Neuronal stem cell (in vitro differentiated cells): ENCODE results near the gene ECHS1.
A peak's percentile ranks its signal among the peaks of the same experiment; 100 is the strongest.

Source experiments
- DNase-seq: peaks from one replicate; pipeline ENCODE4 v3.0.0-alpha.2; 2013; ENCODE audit warnings: low spot score
- H2AFZ ChIP-seq: one replicate; pipeline ENCODE4 v1.6.1; 2013; ENCODE audit warnings: mild to moderate bottlenecking, low read length, inconsistent platforms
- H2AK5ac ChIP-seq: 2 replicates; pipeline ENCODE4 v1.6.1; 2013; ENCODE audit warnings: low read depth, mild to moderate bottlenecking, inconsistent platforms, low read length, moderate library complexity, mixed read lengths
- H2BK120ac ChIP-seq: 2 replicates; pipeline ENCODE4 v1.6.1; 2013; ENCODE audit warnings: low read depth, mild to moderate bottlenecking, inconsistent platforms, low read length, moderate library complexity, mixed read lengths
- H2BK12ac ChIP-seq: one replicate; pipeline ENCODE4 v1.6.1; 2013; ENCODE audit warnings: low read length, inconsistent platforms
- H2BK15ac ChIP-seq: 2 replicates; pipeline ENCODE4 v1.6.1; 2013; ENCODE audit warnings: mild to moderate bottlenecking, low read length, inconsistent platforms, mixed read lengths
- H2BK5ac ChIP-seq: one replicate; pipeline ENCODE4 v1.6.1; 2013; ENCODE audit warnings: inconsistent platforms, mild to moderate bottlenecking, low read length, moderate library complexity
- H3K14ac ChIP-seq: one replicate; pipeline ENCODE4 v1.6.1; 2013; ENCODE audit warnings: low read length, inconsistent platforms
- H3K18ac ChIP-seq: 2 replicates; pipeline ENCODE4 v1.6.1; 2013; ENCODE audit warnings: low read length, inconsistent platforms
- H3K23ac ChIP-seq: 2 replicates; pipeline ENCODE4 v1.6.1; 2013; ENCODE audit warnings: low read depth, mild to moderate bottlenecking, mixed read lengths, low read length, inconsistent platforms; ENCODE audit not compliant: poor library complexity
- H3K27ac ChIP-seq: replicated peaks from 3 replicates; pipeline ENCODE4 v1.5.1; 2013; ENCODE audit warnings: low read length, inconsistent platforms
- H3K27me3 ChIP-seq, 3 experiments: 2 replicates each; pipeline ENCODE4 v1.6.1; 2013; ENCODE audit warnings: low read length in 3 of 3, mild to moderate bottlenecking in 2 of 3, inconsistent platforms in 1 of 3, low read depth in 1 of 3, mixed read lengths in 1 of 3, moderate library complexity in 1 of 3; ENCODE audit not compliant: control insufficient read depth in 3 of 3, insufficient read depth in 3 of 3
- H3K36me3 ChIP-seq, 2 donors: replicated peaks in 1 of 2; 2 replicates each; pipeline ENCODE4 v1.6.1; 2013; ENCODE audit warnings: low read length in 2 of 2; ENCODE audit not compliant: control insufficient read depth in 2 of 2, insufficient read depth in 2 of 2
- H3K4ac ChIP-seq: 2 replicates; pipeline ENCODE4 v1.6.1; 2013; ENCODE audit warnings: inconsistent platforms, mild to moderate bottlenecking, low read length, moderate library complexity
- H3K4me1 ChIP-seq, 2 donors: 1 replicate in 1 of 2; 2 replicates in 1 of 2; pipeline ENCODE4 v1.6.1; 2013; ENCODE audit warnings: low read length in 2 of 2, low read depth in 1 of 2; ENCODE audit not compliant: control insufficient read depth in 2 of 2, insufficient read depth in 1 of 2
- H3K4me2 ChIP-seq: one replicate; pipeline ENCODE4 v1.6.1; 2013; ENCODE audit warnings: mild to moderate bottlenecking, low read length, inconsistent platforms; ENCODE audit not compliant: insufficient read depth, poor library complexity, severe bottlenecking
- H3K4me3 ChIP-seq, 2 donors: 2 replicates each; pipeline ENCODE4 v1.5.1; 2013; ENCODE audit warnings: low read length in 2 of 2, mild to moderate bottlenecking in 2 of 2, inconsistent platforms in 1 of 2, moderate library complexity in 1 of 2
- H3K79me1 ChIP-seq: one replicate; pipeline ENCODE4 v1.6.1; 2013; ENCODE audit warnings: low read depth, mild to moderate bottlenecking, inconsistent platforms, low read length, moderate library complexity
- H3K9ac ChIP-seq: one replicate; pipeline ENCODE4 v1.6.1; 2013; ENCODE audit warnings: mild to moderate bottlenecking, low read depth, low read length, inconsistent platforms; ENCODE audit not compliant: poor library complexity
- H3K9me3 ChIP-seq, 2 donors: replicated peaks in 1 of 2; 2 replicates each; pipeline versions ENCODE3 to v1.6.1; 2013; ENCODE audit warnings: low read length in 2 of 2, mild to moderate bottlenecking in 2 of 2, inconsistent platforms in 1 of 2, low read depth in 1 of 2, mixed read lengths in 1 of 2, moderate library complexity in 1 of 2; ENCODE audit not compliant: control insufficient read depth in 2 of 2, insufficient read depth in 1 of 2
- H4K8ac ChIP-seq: one replicate; pipeline ENCODE4 v1.6.1; 2013; ENCODE audit warnings: low read depth, mild to moderate bottlenecking, inconsistent platforms, low read length, moderate library complexity
- H4K91ac ChIP-seq: one replicate; pipeline ENCODE4 v1.6.1; 2013; ENCODE audit warnings: low read length, low read depth, mild to moderate bottlenecking, inconsistent platforms; ENCODE audit not compliant: poor library complexity
- WGBS, 2 donors: extraction: QIAGEN DNeasy Blood & Tissue Kit; methylation state at CpG; one replicate each; pipeline ENCODE4 v1.1.7; 2013; ENCODE audit warnings: missing lambda C conversion rate in 2 of 2, mixed read lengths in 1 of 2; ENCODE audit not compliant: insufficient read length in 2 of 2, insufficient replicate concordance in 1 of 2; ENCODE audit errors: extremely low coverage in 2 of 2; 5-methylcytosine and 5-hydroxymethylcytosine counted together

The ECHS1 gene

GRCh38 chr10:133332936-133333699, 40.0 kb downstream of the ECHS1 start:
- Histone ChIP-seq H3K4ac (no peak overlapping the region), H3K9me3 (peaks cover 12 to 23% of the 10 kb centered on the region in 2 donors), H4K8ac (no peak overlapping the region), H3K27me3 (peaks cover 16 to 74% (median 63%) of the 10 kb centered on the region in 3 experiments), H3K4me1 (peaks cover 11 to 12% of the 10 kb centered on the region in 2 donors), H2BK5ac (no peak overlapping the region), H3K4me2 (no peak overlapping the region), H3K9ac (no peak overlapping the region), H2BK120ac (no peak overlapping the region), H3K18ac (no peak overlapping the region), H4K91ac (no peak overlapping the region), H2AK5ac (no peak overlapping the region), H2BK12ac (no peak overlapping the region), H2AFZ (no peak overlapping the region), H3K23ac (no peak overlapping the region), H3K79me1 (peaks cover 2% of the 10 kb centered on the region), H3K14ac (no peak overlapping the region), H3K36me3 (no peaks in the 10 kb centered on the region), H3K27ac (no peak overlapping the region), H2BK15ac (no peak overlapping the region), H3K4me3 (no peak overlapping the region)
- WGBS, 2 donors: no CpG with 5 or more reads among the region's 30 CpGs
- DNase-seq: no peak

GRCh38 chr10:133329491-133330202, 43.5 kb downstream of the ECHS1 start:
- WGBS, 2 donors: no CpG with 5 or more reads among the region's 37 CpGs
- Histone ChIP-seq H2BK12ac (no peak overlapping the region), H4K8ac (no peak overlapping the region), H3K14ac (no peak overlapping the region), H2AK5ac (no peak overlapping the region), H3K36me3 (no peaks in the 10 kb centered on the region), H3K4ac (no peak overlapping the region), H3K9me3 (peaks cover 4 to 23% of the 10 kb centered on the region in 2 donors), H3K4me2 (peak overlapping the region; percentile 56), H3K23ac (no peak overlapping the region), H4K91ac (no peak overlapping the region), H2BK15ac (peak overlapping the region; percentile 99), H3K27ac (no peak overlapping the region), H3K18ac (peak overlapping the region; percentile 38), H3K79me1 (peaks cover 1% of the 10 kb centered on the region), H2AFZ (peak overlapping the region; percentile 84), H2BK5ac (no peak overlapping the region), H3K27me3 (peaks cover 2 to 72% (median 58%) of the 10 kb centered on the region in 3 experiments), H2BK120ac (no peak overlapping the region), H3K9ac (no peak overlapping the region), H3K4me3 (no peak overlapping the region), H3K4me1 (peaks cover 7 to 12% of the 10 kb centered on the region in 2 donors)
- peak; percentile 84 for DNase-seq

- no peak overlapping the region for H2AFZ ChIP-seq
- H3K4me2 ChIP-seq: no peak overlapping the region
- peaks cover 4 to 23% of the 10 kb centered on the region in 2 donors for H3K9me3 ChIP-seq
- no peak overlapping the region for H3K4me3 ChIP-seq
- H3K27ac ChIP-seq: no peak overlapping the region
- no CpG with 5 or more reads among the region's 15 CpGs for WGBS, 2 donors
- peaks cover 0 to 67% (median 51%) of the 10 kb centered on the region in 3 experiments for H3K27me3 ChIP-seq
- peak overlapping the region; percentile 71 for H3K18ac ChIP-seq
- peak overlapping the region; percentile 99 for H2AK5ac ChIP-seq
- peak overlapping the region; percentile 99 for H2BK15ac ChIP-seq
- H3K36me3 ChIP-seq: no peaks in the 10 kb centered on the region
- H3K4ac ChIP-seq: peak overlapping the region; percentile 23
- no peak overlapping the region for H4K91ac ChIP-seq
- no peak overlapping the region for H4K8ac ChIP-seq
- peaks cover 7 to 14% of the 10 kb centered on the region in 2 donors for H3K4me1 ChIP-seq
- H2BK12ac ChIP-seq: peak overlapping the region; percentile 84
- H3K79me1 ChIP-seq: peaks cover 1% of the 10 kb centered on the region
- no peak for DNase-seq
- H2BK120ac ChIP-seq: peak overlapping the region; percentile 61
- no peak overlapping the region for H2BK5ac ChIP-seq
- H3K9ac ChIP-seq: no peak overlapping the region
- peak overlapping the region; percentile 55 for H3K23ac ChIP-seq
- peak overlapping the region; percentile 63 for H3K14ac ChIP-seq
These were observed 44.5 kb downstream of the ECHS1 start for GRCh38 chr10:133328358-133329343.
